CD4-positive, CD25-positive, alpha-beta regulatory T cell (primary cell): ENCODE measurements around the gene LYST. TPM values are rescaled to one million over a fixed set of nuclear protein-coding genes. Genes with fewer than 3 reads are reported as not detected.
A peak's percentile ranks its signal among the peaks of the same experiment; 100 is the strongest.

Experiments
- ATAC-seq, 2 donors: fragments of 150-1000 bp; cut with Tn5 transposase; one replicate each; pipeline ENCODE4 v1.10.0; 2021; ENCODE audit warnings: low read depth in 2 of 2, moderate number of reproducible peaks in 2 of 2, moderate library complexity in 1 of 2
- DNase-seq, 3 donors: peaks; one replicate each; pipeline versions ENCODE4 v3.0.0 to v3.0.0-alpha.2; 2012 to 2022; ENCODE audit warnings: mixed read lengths in 1 of 3
- H3K27ac ChIP-seq: one replicate; pipeline ENCODE4 v1.7.0; 2013; ENCODE audit warnings: mild to moderate bottlenecking, low read length; ENCODE audit not compliant: insufficient read depth, poor library complexity, severe bottlenecking
- H3K27me3 ChIP-seq: one replicate; pipeline ENCODE4 v1.7.0; 2013; ENCODE audit warnings: low read length; ENCODE audit not compliant: control insufficient read depth, insufficient read depth
- H3K36me3 ChIP-seq: one replicate; pipeline ENCODE4 v1.7.0; 2013; ENCODE audit warnings: mild to moderate bottlenecking, low read length, moderate library complexity; ENCODE audit not compliant: control insufficient read depth, insufficient read depth
- H3K4me1 ChIP-seq: 2 replicates; pipeline ENCODE4 v1.7.0; 2013; ENCODE audit warnings: mild to moderate bottlenecking, low read length; ENCODE audit not compliant: insufficient read depth, control insufficient read depth, poor library complexity, severe bottlenecking
- H3K4me3 ChIP-seq: one replicate; pipeline ENCODE4 v1.7.0; 2013; ENCODE audit warnings: low read depth, mild to moderate bottlenecking, low read length, moderate library complexity
- H3K9me3 ChIP-seq, 2 experiments: 1 replicate in 1 of 2; 2 replicates in 1 of 2; pipeline ENCODE4 v1.7.0; 2013; ENCODE audit warnings: low read length in 2 of 2, mild to moderate bottlenecking in 1 of 2, moderate library complexity in 1 of 2; ENCODE audit not compliant: control insufficient read depth in 2 of 2
- H3K27ac Mint-ChIP-seq, 3 donors: one replicate each; pipeline ENCODE4 v1.8.0; 2020 to 2022; ENCODE audit warnings: mild to moderate bottlenecking in 3 of 3, mixed read lengths in 3 of 3, moderate library complexity in 2 of 3
- H3K27me3 Mint-ChIP-seq: one replicate; pipeline ENCODE4 v1.8.0; 2022; ENCODE audit warnings: mild to moderate bottlenecking, mixed read lengths
- H3K36me3 Mint-ChIP-seq: one replicate; pipeline ENCODE4 v1.8.0; 2020; ENCODE audit warnings: mixed read lengths
- H3K4me1 Mint-ChIP-seq, 4 donors: one replicate each; pipeline ENCODE4 v1.8.0; 2020 to 2022; ENCODE audit warnings: mixed read lengths in 4 of 4, mild to moderate bottlenecking in 1 of 4
- H3K4me3 Mint-ChIP-seq, 4 donors: one replicate each; pipeline ENCODE4 v1.8.0; 2020 to 2022; ENCODE audit warnings: mild to moderate bottlenecking in 4 of 4, mixed read lengths in 4 of 4, moderate library complexity in 3 of 4
- H3K9me3 Mint-ChIP-seq, 7 donors: one replicate each; pipeline ENCODE4 v1.8.0; 2020 to 2022; ENCODE audit warnings: mixed read lengths in 7 of 7, mild to moderate bottlenecking in 3 of 7, moderate library complexity in 2 of 7
- polyA plus RNA-seq, 4 donors: library from polyadenylated mRNA; unstranded; fragments of 300-500 nt; fragmentation: Illumina TruSeq; gene quantifications; one replicate each; pipeline ENCODE4 v1.2.3, GENCODE V29; 2021
- total RNA-seq: library from RNA; stranded (reverse); gene quantifications from one replicate; pipeline ENCODE4 v1.2.3, GENCODE V29; 2022

The LYST gene
- total and polyA plus RNA-seq, 5 donors from 2014 or later = 8.1 to 32.5 (median 9.6) TPM

GRCh38 chr1:235841938-235842545 is 24.7 kb downstream of the LYST start:
- Mint-ChIP-seq H3K27ac (no peak overlapping the region), H3K4me1 (peaks cover 18 to 55% (median 40%) of the 10 kb centered on the region in 4 donors), H3K27me3 (no peaks in the 10 kb centered on the region), H3K36me3 (peaks cover 6% of the 10 kb centered on the region), H3K9me3 (peaks cover 0 to 6% (median 0%) of the 10 kb centered on the region in 7 donors), H3K4me3 (no peak overlapping the region)
- Histone ChIP-seq H3K4me3 (no peak overlapping the region), H3K4me1 (peaks cover 3% of the 10 kb centered on the region), H3K27me3 (no peaks in the 10 kb centered on the region), H3K36me3 (no peaks in the 10 kb centered on the region), H3K9me3 (no peaks in the 10 kb centered on the region), H3K27ac (no peak overlapping the region)
- no peak for DNase-seq
- no peak for ATAC-seq

DNA sequence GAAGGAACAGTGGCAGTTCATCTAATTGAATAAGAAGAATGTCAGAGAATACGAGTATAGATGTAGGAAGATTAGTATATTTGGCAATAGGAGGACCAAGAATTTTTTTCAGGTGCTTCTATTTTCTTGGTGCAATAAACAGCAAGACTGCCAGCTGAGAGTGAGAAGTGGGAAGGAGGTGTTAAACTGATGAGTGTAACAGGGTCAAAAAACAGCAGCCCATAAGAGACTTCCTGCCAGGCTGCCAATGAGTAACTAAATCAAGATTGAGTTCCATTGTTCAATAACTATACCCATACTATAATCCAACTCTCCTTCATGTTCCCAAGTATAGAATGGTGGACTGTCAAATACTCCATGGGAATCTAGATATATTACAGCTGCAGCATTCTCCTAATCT is 28.7 kb downstream of the LYST start:
- H3K4me1 Mint-ChIP-seq = peaks cover 13 to 33% (median 32%) of the 10 kb centered on the region in 4 donors
- no peaks in the 10 kb centered on the region for H3K4me1 ChIP-seq
- H3K4me3 Mint-ChIP-seq = no peak overlapping the region
- no peaks in the 10 kb centered on the region for H3K27me3 Mint-ChIP-seq
- no peaks in the 10 kb centered on the region for H3K36me3 ChIP-seq
- H3K27ac Mint-ChIP-seq = no peak overlapping the region
- H3K9me3 ChIP-seq = no peaks in the 10 kb centered on the region
- no peak overlapping the region for H3K27ac ChIP-seq
- ATAC-seq = no peak
- no peaks in the 10 kb centered on the region for H3K27me3 ChIP-seq
- no peaks in the 10 kb centered on the region for H3K9me3 Mint-ChIP-seq
- no peaks in the 10 kb centered on the region for H3K36me3 Mint-ChIP-seq
- H3K4me3 ChIP-seq = no peak overlapping the region
- peak in 1 of 3 donors; percentile 34 for DNase-seq

GRCh38 chr1:235835226-235835625 is 31.5 kb downstream of the LYST start:
- Mint-ChIP-seq H3K9me3 (no peaks in the 10 kb centered on the region), H3K27ac (no peak overlapping the region), H3K36me3 (peaks cover 9% of the 10 kb centered on the region), H3K27me3 (no peaks in the 10 kb centered on the region), H3K4me3 (no peak overlapping the region), H3K4me1 (peaks cover 7 to 21% (median 16%) of the 10 kb centered on the region in 4 donors)
- no peaks in the 10 kb centered on the region for H3K9me3 ChIP-seq
- ATAC-seq (no peak), DNase-seq (no peak)
- H3K36me3 ChIP-seq = peaks cover 3% of the 10 kb centered on the region
- H3K27ac ChIP-seq = no peak overlapping the region
- no peak overlapping the region for H3K4me3 ChIP-seq
- no peaks in the 10 kb centered on the region for H3K4me1 ChIP-seq
- no peaks in the 10 kb centered on the region for H3K27me3 ChIP-seq

DNA sequence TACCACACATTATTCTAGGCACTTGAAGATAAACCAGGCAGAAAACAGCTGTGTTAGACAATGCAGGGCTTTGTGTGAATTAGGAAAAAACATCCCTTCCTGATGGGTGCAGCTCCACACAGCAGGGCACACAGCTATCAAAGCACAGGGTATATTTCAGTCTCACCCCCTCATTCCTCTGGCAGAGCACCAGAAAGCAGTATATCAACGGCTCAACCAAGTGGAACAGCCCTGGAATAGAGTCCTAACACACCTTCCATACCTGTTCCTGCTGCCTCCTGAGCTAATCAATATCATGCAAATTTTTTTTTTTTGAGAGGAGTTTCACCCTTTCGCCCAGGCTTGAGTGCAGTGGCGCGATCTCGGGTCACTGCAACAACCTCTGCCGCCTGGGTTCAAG is 32.1 kb downstream of the LYST start:
- H3K9me3 ChIP-seq = no peaks in the 10 kb centered on the region
- H3K4me1 Mint-ChIP-seq = peaks cover 7 to 16% (median 11%) of the 10 kb centered on the region in 4 donors
- no peak overlapping the region for H3K27ac ChIP-seq
- no peak overlapping the region for H3K4me3 Mint-ChIP-seq
- H3K4me3 ChIP-seq = no peak overlapping the region
- peaks cover 11% of the 10 kb centered on the region for H3K36me3 Mint-ChIP-seq
- H3K27me3 ChIP-seq = no peaks in the 10 kb centered on the region
- no peaks in the 10 kb centered on the region for H3K9me3 Mint-ChIP-seq
- H3K4me1 ChIP-seq = no peaks in the 10 kb centered on the region
- peaks cover 8% of the 10 kb centered on the region for H3K36me3 ChIP-seq
- ATAC-seq (no peak), DNase-seq (no peak)
- H3K27me3 Mint-ChIP-seq = no peaks in the 10 kb centered on the region
- peak overlapping the region in 1 of 3 donors; percentile 10 for H3K27ac Mint-ChIP-seq

DNA sequence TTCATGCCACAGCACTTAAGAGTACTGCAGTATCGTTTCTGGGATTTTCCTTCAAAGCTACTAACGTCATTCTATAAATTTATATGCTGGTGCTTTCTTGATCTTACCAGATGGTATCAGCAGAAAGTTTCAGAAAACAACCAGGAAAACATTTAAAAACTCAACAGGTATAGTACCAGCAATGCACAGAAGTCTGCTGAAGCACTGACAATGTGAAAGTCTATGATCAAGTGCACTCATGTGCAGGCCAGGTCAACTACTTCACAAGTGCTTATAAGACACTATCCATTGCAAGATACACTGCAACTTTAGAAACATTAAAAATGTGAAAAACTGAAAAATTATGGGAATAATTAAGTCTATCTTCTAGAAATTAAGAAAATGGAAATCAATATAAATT is 34.7 kb downstream of the LYST start:
- peaks cover 11% of the 10 kb centered on the region for H3K36me3 ChIP-seq
- no peaks in the 10 kb centered on the region for H3K27me3 Mint-ChIP-seq
- ATAC-seq = no peak

GRCh38 chr1:235831148-235831547 is 35.6 kb downstream of the LYST start:
- no peaks in the 10 kb centered on the region for H3K27me3 Mint-ChIP-seq
- H3K36me3 Mint-ChIP-seq = peaks cover 22% of the 10 kb centered on the region
- H3K4me3 Mint-ChIP-seq = no peak overlapping the region
- Histone ChIP-seq H3K9me3 (no peaks in the 10 kb centered on the region), H3K4me3 (no peak overlapping the region), H3K36me3 (peaks cover 13% of the 10 kb centered on the region), H3K27ac (no peak overlapping the region), H3K4me1 (no peaks in the 10 kb centered on the region), H3K27me3 (no peaks in the 10 kb centered on the region)
- H3K4me1 Mint-ChIP-seq = peaks cover 2 to 15% (median 6%) of the 10 kb centered on the region in 4 donors
- H3K27ac Mint-ChIP-seq = peak overlapping the region in 1 of 3 donors; percentile 18
- peak; percentile 44 to 55 for ATAC-seq
- peaks cover 0 to 2% (median 0%) of the 10 kb centered on the region in 7 donors for H3K9me3 Mint-ChIP-seq
- no peak for DNase-seq

More for the DNA sequence above, 34.7 kb downstream of the LYST start:
- H3K4me1 ChIP-seq = no peaks in the 10 kb centered on the region
- H3K9me3 Mint-ChIP-seq = no peaks in the 10 kb centered on the region
- no peak overlapping the region for H3K27ac ChIP-seq
- H3K27ac Mint-ChIP-seq = no peak overlapping the region
- no peak overlapping the region for H3K4me3 ChIP-seq
- peaks cover 2 to 12% (median 6%) of the 10 kb centered on the region in 4 donors for H3K4me1 Mint-ChIP-seq
- H3K9me3 ChIP-seq = no peaks in the 10 kb centered on the region
- H3K27me3 ChIP-seq = no peaks in the 10 kb centered on the region
- peaks cover 18% of the 10 kb centered on the region for H3K36me3 Mint-ChIP-seq
- DNase-seq = no peak
- H3K4me3 Mint-ChIP-seq = no peak overlapping the region

DNA sequence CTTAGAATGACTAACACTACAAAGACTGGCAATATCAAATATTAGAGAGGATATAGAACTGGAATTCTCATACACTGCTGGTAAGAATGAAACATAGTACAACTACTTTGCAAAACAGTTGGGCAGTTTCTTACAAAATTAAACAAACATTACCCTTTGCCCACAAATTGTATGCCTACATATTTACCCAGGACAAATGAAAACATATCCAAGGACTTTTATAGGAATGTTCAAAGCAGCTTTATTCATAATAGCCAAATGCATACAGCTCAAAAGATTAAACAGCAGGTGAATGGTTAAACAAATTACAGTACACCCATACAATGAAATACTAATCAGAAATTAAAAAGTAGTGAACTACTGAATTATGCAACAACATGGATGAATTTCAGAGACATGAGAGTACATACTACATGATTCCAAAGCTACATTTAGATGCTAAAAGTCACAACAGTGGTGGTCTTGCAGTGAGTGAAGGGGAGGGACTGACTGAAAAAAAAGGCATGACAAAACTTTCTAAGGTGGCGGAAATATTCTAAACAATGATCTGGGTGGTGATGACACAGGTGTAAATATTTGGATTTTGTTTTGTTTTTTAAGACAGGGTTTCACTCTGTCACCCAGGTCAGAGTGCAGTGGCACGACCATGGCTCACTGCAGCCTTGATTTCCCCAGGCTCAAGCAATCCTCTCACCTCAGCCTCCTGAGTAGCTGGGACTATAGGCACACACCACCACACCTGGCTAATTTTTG is 40.4 kb downstream of the LYST start:
- Histone ChIP-seq H3K27me3 (no peaks in the 10 kb centered on the region), H3K4me1 (no peaks in the 10 kb centered on the region), H3K4me3 (no peak overlapping the region), H3K36me3 (peaks cover 11% of the 10 kb centered on the region), H3K9me3 (no peaks in the 10 kb centered on the region), H3K27ac (no peak overlapping the region)
- Mint-ChIP-seq H3K4me1 (peaks cover 0 to 9% (median 0%) of the 10 kb centered on the region in 4 donors), H3K27me3 (no peaks in the 10 kb centered on the region), H3K36me3 (peaks cover 33% of the 10 kb centered on the region), H3K27ac (no peak overlapping the region), H3K9me3 (peaks cover 0 to 2% (median 0%) of the 10 kb centered on the region in 7 donors), H3K4me3 (no peak overlapping the region)
- DNase-seq (no peak), ATAC-seq (no peak)
